ENCODE measurements around the gene EXOSC5.
"Not testable (repeated sequence)": the region's sequence is repeated elsewhere in the genome, so short reads cannot be mapped to it uniquely, and the experiment has no call there.

The EXOSC5 gene

DNA sequence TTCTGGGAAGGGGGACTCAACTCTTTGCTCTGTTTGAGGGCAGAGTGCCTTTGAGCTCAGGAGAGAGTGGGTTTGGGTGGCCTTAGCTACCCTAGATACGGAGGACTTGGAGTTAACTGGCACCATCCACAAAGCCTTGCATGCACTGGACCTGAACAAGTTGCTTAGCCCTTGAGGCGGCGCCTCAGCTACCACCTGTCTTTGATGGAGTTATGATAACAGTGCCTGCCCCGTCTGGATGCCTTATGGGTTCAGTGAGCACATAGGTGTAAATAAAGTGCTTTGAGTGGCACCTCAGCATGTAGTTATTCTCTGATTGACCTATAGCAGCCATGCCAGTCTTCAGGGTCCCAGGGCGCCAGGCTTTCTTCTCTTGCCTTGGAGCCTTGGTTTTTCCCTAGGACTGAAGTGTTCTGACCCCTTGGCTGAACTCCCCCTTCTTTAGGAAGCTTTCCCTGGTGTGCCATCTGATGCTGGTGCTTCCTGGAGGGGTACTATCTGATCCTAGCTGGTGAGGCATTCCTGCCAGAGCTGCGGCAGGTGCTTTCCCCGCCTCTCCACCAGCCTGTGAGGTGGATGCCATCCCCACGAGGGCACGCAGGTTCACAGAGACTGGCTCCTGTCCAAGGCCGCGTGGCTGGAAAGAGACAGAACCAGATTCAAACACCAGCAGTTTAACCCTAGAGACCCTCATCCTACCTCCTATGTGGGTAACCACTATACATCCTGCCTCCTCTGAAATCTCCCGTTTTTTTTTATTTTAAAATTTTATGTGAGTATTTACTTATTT, 6.2 kb upstream of the EXOSC5 start:
- Mint-ChIP-seq H3K36me3 (ENCODE audit: low read depth) (peaks cover 1% of the 10 kb centered on the region), H3K9me3 (no peaks in the 10 kb centered on the region), H3K27ac (no peak overlapping the region), H3K27me3 (ENCODE audit: low read depth) (no peaks in the 10 kb centered on the region), H3K4me1 (ENCODE audit: low read depth) (peaks cover 13% of the 10 kb centered on the region), H3K4me3 (no peak overlapping the region)

- H3K36me3 Mint-ChIP-seq (ENCODE audit: low read depth): peaks cover 3% of the 10 kb centered on the region
- H3K9me3 Mint-ChIP-seq: no peaks in the 10 kb centered on the region
- no peak overlapping the region for H3K27ac Mint-ChIP-seq
- no peak overlapping the region for H3K4me3 Mint-ChIP-seq
- peaks cover 17% of the 10 kb centered on the region for H3K4me1 Mint-ChIP-seq (ENCODE audit: low read depth)
- H3K27me3 Mint-ChIP-seq (ENCODE audit: low read depth): no peaks in the 10 kb centered on the region
Observed at GRCh38 chr19:41402010-41402409, 4.9 kb upstream of the EXOSC5 start.

- H3K4me3 Mint-ChIP-seq: no peak overlapping the region
- H3K36me3 Mint-ChIP-seq (ENCODE audit: low read depth): peaks cover 2% of the 10 kb centered on the region
- H3K4me1 Mint-ChIP-seq (ENCODE audit: low read depth): peaks cover 17% of the 10 kb centered on the region
- H3K9me3 Mint-ChIP-seq: no peaks in the 10 kb centered on the region
- no peaks in the 10 kb centered on the region for H3K27me3 Mint-ChIP-seq (ENCODE audit: low read depth)
- no peak overlapping the region for H3K27ac Mint-ChIP-seq
Observed at GRCh38 chr19:41401483-41401882, 4.3 kb upstream of the EXOSC5 start.

DNA sequence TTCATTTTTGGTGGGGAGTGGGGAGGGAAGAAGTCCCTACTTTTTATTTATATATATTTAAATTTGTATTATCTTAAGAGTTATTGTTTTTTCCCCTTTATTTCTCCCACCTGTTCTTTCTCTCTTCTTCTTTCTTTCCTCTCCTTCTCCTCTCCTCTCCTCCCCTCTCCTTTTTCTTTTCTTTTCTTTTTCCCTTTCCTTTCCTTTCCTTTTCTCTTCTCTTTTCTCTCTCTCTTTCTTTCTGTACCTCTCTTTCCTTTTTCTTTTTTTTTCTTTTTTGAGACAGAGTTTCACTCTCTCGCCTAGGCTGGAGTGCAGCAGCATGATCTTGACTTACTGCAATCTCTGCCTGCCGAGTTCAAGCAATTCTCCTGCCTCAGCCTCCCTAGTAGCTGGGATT, 2.4 kb upstream of the EXOSC5 start:
- Mint-ChIP-seq H3K27ac (peak overlapping the region; percentile 42), H3K4me1 (ENCODE audit: low read depth) (peaks cover 29% of the 10 kb centered on the region), H3K36me3 (ENCODE audit: low read depth) (peaks cover 4% of the 10 kb centered on the region)

DNA sequence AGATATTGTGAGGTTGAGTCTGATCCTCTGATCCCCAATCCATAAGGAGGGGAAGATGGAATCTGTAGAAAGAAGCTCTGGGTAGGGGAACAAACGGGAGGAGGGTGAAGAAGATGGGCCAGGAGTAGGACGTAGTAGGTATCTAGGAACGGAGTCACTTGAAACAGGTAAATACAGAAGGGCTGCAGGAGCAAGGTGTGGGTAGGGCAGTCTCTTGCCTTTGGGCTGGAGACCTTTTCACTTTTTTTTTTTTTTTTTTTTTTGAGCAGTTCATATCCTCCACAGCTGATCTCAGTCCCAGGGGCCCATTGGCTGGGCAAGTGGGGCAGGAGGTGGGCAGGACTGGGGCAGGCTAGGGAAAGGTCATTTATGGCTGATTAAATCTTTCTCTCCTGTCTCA, 1.9 kb upstream of the EXOSC5 start:
- Mint-ChIP-seq H3K36me3 (ENCODE audit: low read depth) (peaks cover 4% of the 10 kb centered on the region), H3K4me3 (peak overlapping the region; percentile 97), H3K9me3 (no peaks in the 10 kb centered on the region), H3K4me1 (ENCODE audit: low read depth) (peaks cover 29% of the 10 kb centered on the region), H3K27ac (peak overlapping the region; percentile 18), H3K27me3 (ENCODE audit: low read depth) (no peaks in the 10 kb centered on the region)

More for the DNA sequence above, 2.4 kb upstream of the EXOSC5 start:
- H3K9me3 Mint-ChIP-seq: no peaks in the 10 kb centered on the region
- peak overlapping the region; percentile 64 for H3K4me3 Mint-ChIP-seq
- H3K27me3 Mint-ChIP-seq (ENCODE audit: low read depth): no peaks in the 10 kb centered on the region

GRCh38 chr19:41398598-41398997, 1.4 kb upstream of the EXOSC5 start:
- Mint-ChIP-seq H3K27ac (peak overlapping the region; percentile 100), H3K4me1 (ENCODE audit: low read depth) (peaks cover 29% of the 10 kb centered on the region), H3K27me3 (ENCODE audit: low read depth) (no peaks in the 10 kb centered on the region), H3K9me3 (no peaks in the 10 kb centered on the region), H3K4me3 (peak overlapping the region; percentile 97), H3K36me3 (ENCODE audit: low read depth) (peaks cover 4% of the 10 kb centered on the region)

DNA sequence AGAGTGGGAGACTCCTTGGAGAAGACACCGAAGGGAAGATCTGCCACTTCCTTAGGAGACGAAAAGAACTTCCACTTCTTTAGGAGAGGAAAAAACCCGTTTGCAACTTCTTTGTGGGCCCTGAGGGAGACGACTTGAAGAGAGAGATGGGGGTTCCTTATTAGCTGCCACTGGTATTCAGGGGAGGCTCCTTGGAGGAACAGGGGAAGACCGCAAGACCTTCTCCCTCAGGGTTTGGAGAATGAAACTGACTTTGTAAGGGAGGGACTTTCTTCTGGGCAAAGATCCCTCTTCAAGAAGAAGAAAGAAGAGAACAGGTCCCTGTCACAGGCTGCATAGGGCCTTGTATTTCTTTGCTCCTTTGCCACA, 875 bp upstream of the EXOSC5 start:
- H3K36me3 Mint-ChIP-seq (ENCODE audit: low read depth): peaks cover 4% of the 10 kb centered on the region
- H3K4me1 Mint-ChIP-seq (ENCODE audit: low read depth): peaks cover 29% of the 10 kb centered on the region
- H3K27ac Mint-ChIP-seq: peak overlapping the region; percentile 100
- no peaks in the 10 kb centered on the region for H3K27me3 Mint-ChIP-seq (ENCODE audit: low read depth)
- no peaks in the 10 kb centered on the region for H3K9me3 Mint-ChIP-seq
- H3K4me3 Mint-ChIP-seq: peak overlapping the region; percentile 97

- Mint-ChIP-seq H3K36me3 (ENCODE audit: low read depth) (peaks cover 9% of the 10 kb centered on the region), H3K27ac (peak overlapping the region; percentile 67), H3K27me3 (ENCODE audit: low read depth) (no peaks in the 10 kb centered on the region), H3K4me3 (peak overlapping the region; percentile 74), H3K9me3 (no peaks in the 10 kb centered on the region), H3K4me1 (ENCODE audit: low read depth) (peaks cover 29% of the 10 kb centered on the region)
Observed at GRCh38 chr19:41395355-41395754, 1.8 kb downstream of the EXOSC5 start.

GRCh38 chr19:41392775-41393174, 4.4 kb downstream of the EXOSC5 start:
- H3K27ac Mint-ChIP-seq: no peak overlapping the region
- peaks cover 9% of the 10 kb centered on the region for H3K36me3 Mint-ChIP-seq (ENCODE audit: low read depth)
- H3K27me3 Mint-ChIP-seq (ENCODE audit: low read depth): no peaks in the 10 kb centered on the region
- peaks cover 13% of the 10 kb centered on the region for H3K4me1 Mint-ChIP-seq (ENCODE audit: low read depth)
- H3K9me3 Mint-ChIP-seq: no peaks in the 10 kb centered on the region
- H3K4me3 Mint-ChIP-seq: no peak overlapping the region

DNA sequence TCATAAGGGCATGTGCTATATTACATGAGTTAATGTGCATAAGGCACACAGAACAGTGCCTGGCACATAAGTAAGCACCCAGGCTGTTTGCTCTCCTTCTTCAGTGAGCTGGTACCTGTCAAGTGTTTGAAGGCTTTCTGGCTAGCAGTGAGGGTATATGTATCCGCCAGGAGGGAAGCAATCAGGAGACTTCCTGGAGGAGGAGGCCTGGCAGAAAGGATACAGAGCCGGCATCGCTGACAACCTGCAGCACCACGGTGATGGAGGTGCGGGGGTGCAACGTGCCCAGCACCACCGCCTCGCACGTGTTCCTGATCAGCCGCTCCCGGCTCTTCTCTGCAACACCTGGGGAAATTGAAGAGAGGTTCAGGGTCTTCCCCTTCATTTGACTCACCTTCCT, 5.5 kb downstream of the EXOSC5 start:
- Mint-ChIP-seq H3K27ac (no peak overlapping the region), H3K27me3 (ENCODE audit: low read depth) (no peaks in the 10 kb centered on the region), H3K4me1 (ENCODE audit: low read depth) (peaks cover 13% of the 10 kb centered on the region), H3K4me3 (no peak overlapping the region), H3K9me3 (no peaks in the 10 kb centered on the region), H3K36me3 (ENCODE audit: low read depth) (peaks cover 8% of the 10 kb centered on the region)

GRCh38 chr19:41386442-41386841, 10.7 kb downstream of the EXOSC5 start:
- Mint-ChIP-seq H3K36me3 (ENCODE audit: low read depth) (peaks cover 2% of the 10 kb centered on the region), H3K9me3 (no peaks in the 10 kb centered on the region), H3K27me3 (ENCODE audit: low read depth) (no peaks in the 10 kb centered on the region), H3K4me1 (ENCODE audit: low read depth) (no peaks in the 10 kb centered on the region), H3K27ac (no peak overlapping the region), H3K4me3 (no peak overlapping the region)

GRCh38 chr19:41384351-41384750, 12.8 kb downstream of the EXOSC5 start:
- Mint-ChIP-seq H3K27ac (no peak overlapping the region), H3K9me3 (no peaks in the 10 kb centered on the region), H3K36me3 (ENCODE audit: low read depth) (no peaks in the 10 kb centered on the region), H3K4me3 (no peak overlapping the region), H3K4me1 (ENCODE audit: low read depth) (no peaks in the 10 kb centered on the region), H3K27me3 (ENCODE audit: low read depth) (no peaks in the 10 kb centered on the region)

DNA sequence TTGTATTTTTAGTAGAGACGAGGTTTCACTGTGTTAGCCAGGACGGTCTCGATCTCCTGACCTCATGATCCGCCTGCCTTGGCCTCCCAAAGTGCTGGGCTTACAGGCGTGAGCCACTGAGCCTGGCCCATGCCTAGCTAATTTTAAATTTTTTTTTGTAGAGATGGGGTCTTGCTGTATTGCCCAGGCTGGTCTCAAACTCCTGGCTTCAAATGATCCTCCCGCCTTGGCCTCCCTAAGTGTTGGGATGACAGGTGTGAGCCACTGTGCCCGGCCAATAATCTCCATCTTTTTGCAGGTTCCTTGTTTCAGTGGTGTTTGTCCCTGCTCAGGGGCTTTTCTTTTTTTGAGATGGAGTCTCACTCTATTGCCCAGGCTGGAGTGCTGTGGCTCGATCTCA, 15.6 kb downstream of the EXOSC5 start:
- H3K27me3 Mint-ChIP-seq (ENCODE audit: low read depth); H3K4me3 Mint-ChIP-seq; H3K9me3 Mint-ChIP-seq; H3K4me1 Mint-ChIP-seq (ENCODE audit: low read depth); H3K27ac Mint-ChIP-seq; H3K36me3 Mint-ChIP-seq (ENCODE audit: low read depth): not testable (repeated sequence)

DNA sequence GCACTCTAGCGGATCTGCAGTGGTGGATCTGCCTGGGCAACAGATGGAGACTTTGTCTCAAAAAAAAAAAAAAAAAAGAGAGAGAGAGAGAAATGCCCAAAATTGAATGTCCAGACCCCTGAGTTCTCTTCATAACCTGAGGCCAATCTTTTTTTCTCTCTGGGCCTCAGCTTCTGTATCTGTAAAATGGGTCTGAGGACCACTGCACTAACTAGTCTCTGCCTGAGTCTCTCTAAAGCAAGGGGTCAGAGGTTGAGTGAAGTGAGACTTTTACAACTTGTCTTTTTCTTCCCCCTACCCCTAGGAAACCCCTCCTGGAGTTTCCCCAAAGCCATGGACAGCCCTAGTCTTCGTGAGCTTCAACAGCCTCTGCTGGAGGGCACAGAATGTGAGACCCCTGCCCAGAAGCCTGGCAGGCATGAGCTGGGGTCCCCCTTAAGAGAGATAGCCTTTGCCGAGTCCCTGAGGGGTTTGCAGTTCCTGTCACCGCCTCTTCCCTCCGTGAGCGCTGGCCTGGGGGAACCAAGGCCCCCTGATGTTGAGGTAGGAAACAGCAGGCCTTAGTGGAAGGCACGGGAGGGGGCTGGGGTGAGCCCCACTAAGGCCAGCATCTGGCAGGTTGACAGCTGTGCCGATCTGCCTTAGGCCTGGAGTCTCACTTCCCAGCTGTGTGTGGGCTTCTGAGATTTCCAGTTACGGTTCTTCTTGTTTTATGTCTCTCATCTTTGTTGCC, 19.0 kb downstream of the EXOSC5 start:
- H3K9me3 Mint-ChIP-seq: no peaks in the 10 kb centered on the region
- no peak overlapping the region for H3K27ac Mint-ChIP-seq
- H3K4me3 Mint-ChIP-seq: no peak overlapping the region
- H3K4me1 Mint-ChIP-seq (ENCODE audit: low read depth): peaks cover 10% of the 10 kb centered on the region
- H3K27me3 Mint-ChIP-seq (ENCODE audit: low read depth): no peaks in the 10 kb centered on the region
- H3K36me3 Mint-ChIP-seq (ENCODE audit: low read depth): no peaks in the 10 kb centered on the region

DNA sequence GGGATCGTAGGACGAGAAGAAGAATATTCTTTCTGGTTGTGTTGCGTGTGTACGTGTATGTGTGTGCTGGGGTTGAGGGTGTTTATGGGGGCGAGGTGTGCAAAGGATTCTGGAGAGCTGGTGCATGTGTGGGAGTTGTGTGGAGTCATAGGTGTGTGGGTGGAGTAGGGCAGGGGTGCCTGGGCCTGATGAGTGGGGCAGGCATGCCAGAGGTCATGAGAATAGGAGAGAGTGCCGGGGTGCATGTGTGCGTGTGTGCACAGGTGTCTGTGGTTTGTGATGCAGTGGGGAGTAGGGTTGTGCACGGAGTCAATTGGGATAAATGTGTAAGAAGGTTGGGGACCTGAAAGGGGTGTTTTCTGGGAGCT, 20.2 kb downstream of the EXOSC5 start:
- H3K27me3 Mint-ChIP-seq (ENCODE audit: low read depth): no peaks in the 10 kb centered on the region
- no peaks in the 10 kb centered on the region for H3K36me3 Mint-ChIP-seq (ENCODE audit: low read depth)
- no peaks in the 10 kb centered on the region for H3K9me3 Mint-ChIP-seq
- H3K4me3 Mint-ChIP-seq: peak overlapping the region; percentile 78
- H3K4me1 Mint-ChIP-seq (ENCODE audit: low read depth): peaks cover 10% of the 10 kb centered on the region
- H3K27ac Mint-ChIP-seq: peak overlapping the region; percentile 67

Measured in T-helper 1 cell treated with Interleukin-12 subunit alpha and Interleukin-12 subunit beta and Interleukin-4 antibody, amounts not matched to agents 30 μg/mL and 1 μg/mL, for 36 hours (primary cell).